HG02610 (cell line): ENCODE data around the gene EPB41L4A.
A peak's percentile ranks its signal among the peaks of the same experiment; 100 is the strongest.
"Not testable (repeated sequence)": the region's sequence is repeated elsewhere in the genome, so short reads cannot be mapped to it uniquely, and the experiment has no call there.

Experiments
- ATAC-seq: cut with Tn5 transposase; IDR thresholded peaks from one replicate; pipeline ENCODE4 v1.9.1; 2021; ENCODE audit warnings: mild to moderate bottlenecking, moderate library complexity; ENCODE audit not compliant: unreplicated experiment

EPB41L4A gene

DNA sequence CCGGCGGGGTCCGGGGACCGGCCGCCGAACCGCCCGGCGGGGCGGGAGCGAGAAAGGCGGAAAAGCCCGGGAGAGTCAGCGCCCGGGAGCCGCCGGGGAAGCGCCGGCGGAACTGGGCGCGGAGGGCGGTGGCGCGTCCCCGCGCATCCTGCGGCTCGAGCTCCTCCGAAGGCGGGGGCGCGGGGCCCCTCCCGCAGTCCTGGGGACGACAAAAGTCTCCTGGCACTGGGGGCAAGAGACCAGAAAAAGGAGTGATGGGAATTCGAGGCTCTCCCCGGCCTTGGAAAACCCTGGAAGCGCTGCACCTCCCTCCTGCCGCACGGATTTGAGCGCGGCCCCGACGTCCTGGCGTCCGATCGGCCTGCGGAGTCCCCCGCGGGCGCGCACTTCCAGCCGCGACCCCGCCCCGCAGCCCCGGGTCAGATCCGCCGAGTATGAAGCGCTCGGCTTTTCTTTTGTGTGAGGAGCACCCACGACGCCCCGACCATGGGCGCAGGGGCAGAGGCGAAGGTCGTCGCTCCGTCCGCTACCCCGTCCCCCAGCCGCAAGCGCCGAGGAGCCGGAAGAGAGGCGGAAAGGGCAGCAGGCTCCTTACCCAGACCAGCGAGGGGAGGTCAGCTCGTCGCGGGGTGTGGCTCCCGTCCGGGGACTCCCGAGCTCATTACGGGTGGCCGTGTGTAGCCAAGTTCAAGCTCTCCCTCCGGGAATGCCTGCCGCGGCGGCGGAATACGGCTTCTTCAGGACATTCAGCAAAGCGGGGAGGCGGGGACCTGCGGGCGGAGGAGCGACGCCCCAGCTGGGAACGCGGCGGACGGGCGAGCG is at the start of gene EPB41L4A:
Gene EPB41L4A, minus strand, starts transcription at position 114 of the 822 bp plus-strand sequence. CDS start 238 bp downstream, outside the sequence.
- ATAC-seq = peak; percentile 8

GRCh38 chr5:112467485-112467884 is 48.4 kb upstream of the EPB41L4A start:
- ATAC-seq = no peak

DNA sequence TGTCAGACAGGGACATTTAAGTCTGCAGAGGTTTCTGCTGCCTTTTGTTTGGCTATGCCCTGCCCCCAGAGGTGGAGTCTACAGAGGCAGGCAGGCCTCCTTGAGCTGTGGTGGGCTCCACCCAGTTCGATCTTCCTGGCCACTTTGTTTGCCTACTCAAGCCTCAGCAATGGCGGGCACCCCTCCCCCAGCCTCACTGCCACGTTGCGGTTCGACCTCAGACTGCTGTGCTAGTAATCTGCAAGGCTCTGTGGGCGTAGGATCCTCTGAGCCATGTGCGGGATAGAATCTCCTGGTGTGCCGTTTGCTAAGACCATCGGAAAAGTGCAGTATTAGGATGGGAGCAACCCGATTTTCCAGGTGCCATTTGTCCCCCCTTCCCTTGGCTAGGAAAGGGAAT is 47.2 kb upstream of the EPB41L4A start:
- ATAC-seq = not testable (repeated sequence)

- ATAC-seq = not testable (repeated sequence)
Observed at GRCh38 chr5:112447187-112447760, 28.2 kb upstream of the EPB41L4A start.

DNA sequence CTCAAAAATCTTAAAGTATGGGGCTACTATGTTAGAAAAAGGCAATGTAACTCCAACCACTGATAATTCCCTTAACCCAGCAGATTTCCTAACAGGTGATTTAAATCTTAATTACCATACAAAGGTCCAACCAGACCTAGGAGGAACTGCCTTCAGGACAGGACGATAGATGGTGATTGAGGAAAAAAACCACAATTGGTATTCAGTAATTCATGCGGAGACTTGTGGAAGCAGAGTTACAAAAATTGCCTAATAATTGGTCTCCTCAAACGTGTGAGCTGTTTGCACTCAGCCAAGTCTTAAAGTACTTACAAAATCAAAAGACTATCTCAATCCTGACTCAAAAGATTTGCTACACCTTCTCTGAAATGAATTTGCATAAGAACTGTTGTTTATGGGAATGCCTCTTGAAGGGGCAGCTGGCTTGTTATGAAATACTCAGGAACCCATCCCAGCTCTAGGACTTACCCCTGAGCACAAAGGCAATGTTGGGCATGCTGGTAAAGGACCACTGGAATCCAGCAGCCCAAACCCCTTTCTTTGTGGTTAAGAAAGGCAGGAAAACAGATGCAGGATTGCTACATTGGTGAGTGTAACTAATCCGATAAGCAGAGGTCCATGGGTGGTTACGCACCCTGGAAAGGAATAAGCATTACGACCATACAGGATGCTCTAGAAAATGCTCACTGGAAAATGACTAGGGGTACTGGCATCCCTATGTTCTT is 26.7 kb upstream of the EPB41L4A start:
- no peak for ATAC-seq

DNA sequence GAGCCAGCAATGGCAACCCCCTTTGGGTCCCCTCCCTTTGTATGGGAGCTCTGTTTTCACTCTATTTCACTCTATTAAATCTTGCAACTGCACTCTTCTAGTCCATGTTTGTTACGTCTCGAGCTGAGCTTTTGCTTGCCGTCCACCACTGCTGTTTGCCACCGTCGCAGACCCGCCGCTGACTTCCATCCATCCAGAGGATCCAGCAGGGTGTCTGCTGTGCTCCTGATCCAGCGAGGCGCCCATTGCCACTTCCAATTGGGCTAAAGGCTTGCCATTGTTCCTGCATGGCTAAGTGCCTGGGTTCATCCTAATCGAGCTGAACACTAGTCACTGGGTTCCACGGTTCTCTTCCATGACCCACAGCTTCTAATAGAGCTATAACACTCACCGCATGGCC is 24.9 kb upstream of the EPB41L4A start:
- ATAC-seq = not testable (repeated sequence)

- ATAC-seq = no peak
Observed at GRCh38 chr5:112440031-112440430, 21.0 kb upstream of the EPB41L4A start.

DNA sequence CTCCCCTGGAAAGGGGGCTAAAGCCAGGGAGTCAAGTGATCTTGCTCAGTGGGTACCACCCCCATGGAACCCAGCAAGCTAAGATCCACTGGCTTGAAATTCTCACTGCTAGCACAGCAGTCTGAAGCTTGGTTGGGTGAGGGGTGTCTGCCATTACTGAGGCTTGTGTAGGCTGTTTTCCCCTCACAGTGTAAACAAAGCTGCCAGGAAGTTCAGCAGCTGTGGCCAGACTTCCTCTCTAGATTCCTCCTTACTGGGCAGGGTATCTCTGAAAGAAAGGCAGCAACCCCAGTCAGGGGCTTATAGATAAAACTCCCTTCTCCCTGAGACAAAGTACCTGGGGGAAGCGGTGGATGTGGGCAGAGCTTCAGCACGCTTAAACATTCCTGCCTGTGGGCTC is 17.1 kb upstream of the EPB41L4A start:
- ATAC-seq = no peak

DNA sequence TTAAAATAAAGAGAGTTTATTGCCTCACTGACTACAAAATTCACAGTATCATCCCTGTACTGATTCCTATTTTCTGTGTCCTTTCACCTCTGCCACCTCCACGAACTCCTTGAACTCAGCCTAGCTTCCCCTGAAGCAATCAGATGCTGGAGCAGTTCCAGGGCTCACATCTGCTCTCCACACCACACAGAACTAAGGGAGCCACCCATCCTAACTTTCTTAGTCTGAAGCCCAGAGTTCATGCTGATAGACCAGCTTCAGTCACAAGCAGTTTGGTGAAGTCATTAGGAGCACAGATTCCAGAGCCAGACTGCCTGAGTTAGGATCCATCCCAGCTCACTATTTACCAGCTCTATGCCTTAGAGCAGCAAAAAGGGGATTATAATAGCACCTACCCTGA is 15.6 kb upstream of the EPB41L4A start:
- no peak for ATAC-seq

- ATAC-seq = not testable (repeated sequence)
Observed at GRCh38 chr5:112426202-112426601, 7.1 kb upstream of the EPB41L4A start.

DNA sequence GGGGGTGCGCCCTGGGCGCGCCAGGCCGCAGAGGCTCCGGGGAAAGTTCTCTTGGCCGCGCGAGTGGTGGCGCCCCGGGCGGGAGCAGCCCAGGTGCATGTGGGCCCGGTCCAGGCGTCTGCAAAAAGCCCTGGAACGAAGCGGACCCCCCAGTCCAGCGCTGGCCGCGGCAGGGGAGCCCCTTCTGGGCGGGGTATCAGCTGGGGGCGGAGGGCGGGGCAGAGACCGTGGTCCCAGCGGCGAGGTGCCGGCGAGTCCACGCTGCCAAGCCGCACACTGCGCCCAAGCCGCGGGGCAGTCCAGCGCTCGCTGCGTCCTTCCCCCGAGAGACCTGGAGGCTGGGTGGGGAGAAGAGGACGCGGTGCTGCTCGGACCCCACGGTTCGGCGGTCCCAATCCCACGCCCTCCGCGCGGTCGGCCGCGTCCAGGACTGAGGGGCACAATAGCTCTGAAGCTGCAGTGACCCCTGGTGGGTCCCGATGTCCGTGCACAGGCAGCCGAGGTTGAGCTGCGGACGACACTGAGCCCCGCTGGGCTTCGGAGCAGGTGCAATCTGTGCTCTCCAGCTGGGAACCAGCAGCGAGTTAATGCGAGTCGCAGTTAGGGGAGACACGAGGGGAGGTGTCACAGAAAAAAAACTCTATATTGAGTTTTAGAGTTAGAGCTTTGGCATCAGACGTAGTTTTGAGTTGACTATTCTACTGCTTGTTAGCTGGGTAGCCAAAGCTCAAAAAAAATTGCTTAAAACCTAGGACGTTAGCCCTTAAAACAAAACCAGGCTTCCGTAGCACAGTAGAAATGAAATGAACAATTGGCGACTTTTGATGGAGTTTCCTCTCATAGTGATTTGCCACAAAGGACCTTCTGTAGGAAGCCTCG is 1.1 kb upstream of the EPB41L4A start:
- ATAC-seq = peak; percentile 84

DNA sequence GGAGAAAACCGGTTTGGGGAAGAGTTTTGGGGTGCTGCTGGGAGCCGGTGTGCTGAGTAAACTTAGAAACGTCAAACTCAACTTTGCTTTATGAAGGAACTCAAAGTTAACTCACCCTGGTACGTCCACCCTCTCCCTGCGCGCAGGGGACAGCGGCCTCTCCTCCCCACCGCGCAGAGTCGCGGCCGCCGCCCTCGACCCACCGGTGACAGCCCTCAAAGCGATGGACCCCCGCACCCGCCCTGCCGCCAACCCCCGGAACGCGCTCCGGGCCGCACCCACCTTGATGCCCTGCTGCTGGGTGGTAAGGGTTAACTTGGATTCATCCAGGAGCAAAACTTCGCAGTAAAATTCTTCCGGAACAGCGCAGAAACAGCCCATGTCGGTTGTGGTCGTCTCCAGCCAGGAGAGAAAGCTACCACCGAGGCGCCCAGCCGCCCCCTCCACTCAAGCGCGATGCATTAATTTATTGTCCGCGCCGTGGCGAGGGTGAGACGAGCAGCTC is 366 bp downstream of the EPB41L4A start:
- ATAC-seq = no peak

DNA sequence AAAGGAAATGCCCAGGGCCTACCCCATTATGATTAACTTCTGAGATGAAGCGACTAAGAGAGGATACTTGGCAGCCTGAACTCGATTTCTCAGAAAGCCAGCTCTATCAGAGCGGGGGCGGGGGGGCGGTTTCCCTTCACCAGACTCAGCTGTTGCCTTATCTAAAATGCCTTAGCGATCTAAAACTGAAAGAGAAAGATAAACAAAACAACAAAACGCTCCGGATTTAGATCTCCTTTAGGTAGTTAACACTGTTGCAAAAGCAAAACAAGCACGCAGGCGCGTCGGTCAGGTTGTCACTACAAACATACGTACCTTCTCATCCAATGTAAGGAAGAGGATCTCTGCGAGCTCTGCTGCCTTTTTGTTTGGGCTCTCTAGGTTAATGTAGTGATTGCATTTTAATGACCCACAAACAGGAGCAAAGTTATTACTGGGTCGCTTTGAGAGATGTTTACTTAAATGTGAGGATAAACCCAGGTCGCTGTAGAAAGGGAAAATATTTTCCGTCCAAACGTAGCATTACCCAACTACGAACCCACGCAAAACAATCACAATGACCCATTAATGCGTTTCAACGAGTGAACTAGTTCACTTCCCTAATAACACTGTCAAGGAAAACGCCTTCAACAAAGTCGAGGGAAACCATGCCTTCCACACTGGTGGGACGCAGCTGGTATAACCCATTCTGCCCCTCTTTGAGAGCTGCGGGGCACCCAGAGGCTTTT is 982 bp downstream of the EPB41L4A start:
- peak; percentile 49 for ATAC-seq

GRCh38 chr5:112415552-112415951 is 3.5 kb downstream of the EPB41L4A start:
- no peak for ATAC-seq

- no peak for ATAC-seq
Observed at GRCh38 chr5:112413611-112414010, 5.5 kb downstream of the EPB41L4A start.

- no peak for ATAC-seq
Observed at GRCh38 chr5:112412346-112412745, 6.7 kb downstream of the EPB41L4A start.

DNA sequence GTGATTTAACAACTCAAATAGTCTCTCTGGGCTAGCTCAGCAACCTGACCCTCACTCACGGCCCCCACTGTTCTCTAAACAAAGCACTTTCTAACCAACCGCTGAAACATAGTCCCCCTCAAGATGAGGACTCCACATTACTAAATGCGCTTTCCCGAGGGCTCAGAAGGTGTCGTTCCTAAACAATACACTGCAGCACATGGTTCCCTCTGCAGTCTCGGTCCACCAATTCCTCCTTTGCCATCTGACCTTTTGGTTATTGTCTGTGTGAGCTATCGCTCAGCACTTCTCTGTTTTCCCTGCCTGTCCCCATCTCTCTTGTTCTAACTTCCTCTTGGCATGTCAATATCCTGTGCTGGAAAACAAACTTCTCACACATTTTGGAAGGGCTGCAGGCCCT is 7.2 kb downstream of the EPB41L4A start:
- ATAC-seq = no peak

DNA sequence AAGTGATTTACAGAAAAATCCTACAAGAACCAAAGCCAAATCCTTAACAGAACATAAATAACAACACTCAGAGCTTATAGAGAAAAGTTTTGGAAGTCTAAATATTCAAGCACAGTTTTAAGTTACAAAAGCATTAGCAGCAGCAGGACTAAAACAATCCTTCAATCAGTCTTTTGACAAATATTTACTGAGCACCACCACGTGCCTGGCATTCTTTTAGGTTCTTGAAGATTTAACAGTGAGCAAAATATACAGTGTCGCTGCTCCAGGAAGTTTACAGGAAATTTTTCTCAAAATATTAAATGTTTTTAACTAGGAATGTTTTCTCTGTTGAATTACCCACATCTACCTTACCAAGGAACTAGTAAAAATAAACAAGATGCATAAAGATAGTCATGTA is 11.4 kb downstream of the EPB41L4A start:
- no peak for ATAC-seq

GRCh38 chr5:112407240-112407639 is 11.8 kb downstream of the EPB41L4A start:
- no peak for ATAC-seq

DNA sequence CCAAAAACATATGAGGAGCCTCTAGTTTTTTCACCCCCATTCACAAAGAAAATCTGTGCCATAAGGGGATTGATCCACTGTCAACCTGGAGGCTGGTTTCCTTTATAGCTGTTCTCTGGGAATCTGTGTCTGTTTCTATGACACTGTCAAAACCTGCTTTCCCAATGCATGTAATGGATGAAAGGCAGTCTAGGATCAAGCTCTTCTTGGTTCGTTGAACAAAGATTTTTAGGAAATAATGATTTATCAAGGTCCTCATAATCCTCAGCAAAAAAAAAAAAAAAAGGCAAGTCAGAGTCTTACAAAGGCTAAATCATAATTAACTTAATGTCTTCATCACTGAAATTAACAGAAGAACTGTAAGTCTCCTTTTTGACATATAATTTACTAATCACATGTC is 16.0 kb downstream of the EPB41L4A start:
- no peak for ATAC-seq
